HepG2 (cell line): ENCODE data around the gene KCNJ6.

Experiments used
- ATF3 ChIP-seq: sonication (generic); formaldehyde crosslinking; IDR thresholded peaks from 2 replicates; pipeline ENCODE4 v1.4.0; 2020; ENCODE audit warnings: missing genetic modification reagents
- CTCF ChIP-seq: sonication (generic); formaldehyde crosslinking; IDR thresholded peaks from 2 replicates; pipeline ENCODE4 v1.5.0; 2020; ENCODE audit warnings: mild to moderate bottlenecking, missing genetic modification reagents, moderate library complexity
- IRF2 ChIP-seq: IDR thresholded peaks from 2 replicates; pipeline ENCODE4 v1.6.1; 2018; ENCODE audit warnings: missing genetic modification reagents, missing compliant biosample characterization
- MAZ ChIP-seq, 2 experiments: sonication (generic) in 1 of 2; formaldehyde crosslinking in 1 of 2; IDR thresholded peaks; 2 replicates each; pipeline versions ENCODE4 v1.5.0 to v1.6.1; 2012 to 2020; ENCODE audit warnings: low read depth in 2 of 2, mild to moderate bottlenecking in 2 of 2, borderline replicate concordance in 1 of 2, improper control_type of control experiment in 1 of 2, low read length in 1 of 2, missing genetic modification reagents in 1 of 2, moderate library complexity in 1 of 2
- MZF1 ChIP-seq: sonication (generic); formaldehyde crosslinking; IDR thresholded peaks from 2 replicates; pipeline ENCODE4 v1.8.1; 2023; ENCODE audit warnings: mild to moderate bottlenecking, missing genetic modification reagents, borderline replicate concordance
- NBN ChIP-seq: fragments of 450-650 bp; conservative IDR thresholded peaks from 2 replicates; pipeline ENCODE4 v1.6.1; 2017
- POLR2A ChIP-seq, 2 experiments: IDR thresholded peaks; 2 replicates each; pipeline ENCODE4 v1.6.1; 2011; ENCODE audit warnings: low read depth in 2 of 2, low read length in 2 of 2, mild to moderate bottlenecking in 1 of 2, moderate library complexity in 1 of 2; ENCODE audit not compliant: insufficient read depth in 1 of 2
- RFXANK ChIP-seq: IDR thresholded peaks from 2 replicates; pipeline ENCODE4 v1.6.1; 2016
- ZBTB33 ChIP-seq: sonication (generic); formaldehyde crosslinking; IDR thresholded peaks from 2 replicates; pipeline ENCODE4 v1.4.0; 2020; ENCODE audit warnings: missing genetic modification reagents
- ZNF414 ChIP-seq: sonication (generic); formaldehyde crosslinking; IDR thresholded peaks from 2 replicates; pipeline ENCODE4 v1.5.0; 2020; ENCODE audit warnings: missing genetic modification reagents
- ZNF563 ChIP-seq: sonication (generic); formaldehyde crosslinking; IDR thresholded peaks from 2 replicates; pipeline ENCODE4 v1.8.0; 2022; ENCODE audit warnings: mild to moderate bottlenecking, moderate library complexity, missing genetic modification reagents

GRCh38 chr21:37656899-37657298, 259.4 kb downstream of the KCNJ6 start:
- TF ChIP-seq POLR2A (IDR thresholded peaks at IDR 0.05; ENCODE audit: insufficient read depth in 1 of 2, low read depth in 2 of 2, low read length in 2 of 2): no peak
- no peak for TF ChIP-seq CTCF (CRISPR knock-in tag)
- TF ChIP-seq MZF1 (CRISPR knock-in tag): no peak
- TF ChIP-seq IRF2 (CRISPR knock-in tag): no peak
- no peak for TF ChIP-seq NBN
- no peak for TF ChIP-seq ZNF414 (CRISPR knock-in tag)
- no peak for TF ChIP-seq ZNF563 (CRISPR knock-in tag)
- TF ChIP-seq RFXANK (CRISPR knock-in tag): no peak
- TF ChIP-seq MAZ (IDR thresholded peaks at IDR 0.05; ENCODE audit: borderline replicate concordance, low read depth, low read length): no peak
- TF ChIP-seq MAZ (CRISPR knock-in tag; IDR thresholded peaks at IDR 0.05; ENCODE audit: low read depth): no peak
- no peak for TF ChIP-seq ZBTB33 (CRISPR knock-in tag)
- TF ChIP-seq ATF3 (CRISPR knock-in tag): no peak
